H9 (cell line): Measurements from ENCODE around the gene C20orf202. TPM values are rescaled to one million over a fixed set of nuclear protein-coding genes. Genes with fewer than 3 reads are reported as not detected.

Experiments
- DNase-seq: peaks from one replicate; pipeline ENCODE4 v3.0.0-alpha.2; 2017
- H2AFZ ChIP-seq: one replicate; pipeline ENCODE4 v1.6.1; 2013; ENCODE audit warnings: mild to moderate bottlenecking, low read length, control low read depth, moderate library complexity
- H2AK5ac ChIP-seq: 2 replicates; pipeline ENCODE4 v1.6.1; 2013; ENCODE audit warnings: low read length, control low read depth, mixed read lengths; ENCODE audit not compliant: insufficient read length
- H2BK120ac ChIP-seq: one replicate; pipeline ENCODE4 v1.6.1; 2013; ENCODE audit warnings: low read depth, mild to moderate bottlenecking, low read length, control low read depth, inconsistent platforms; ENCODE audit not compliant: poor library complexity, severe bottlenecking
- H2BK12ac ChIP-seq: 2 replicates; pipeline ENCODE4 v1.6.1; 2013; ENCODE audit warnings: low read length, control low read depth, mixed read lengths, low read depth; ENCODE audit not compliant: insufficient read length
- H2BK15ac ChIP-seq: 2 replicates; pipeline ENCODE4 v1.6.1; 2013; ENCODE audit warnings: low read depth, low read length, control low read depth
- H2BK20ac ChIP-seq: one replicate; pipeline ENCODE4 v1.6.1; 2013; ENCODE audit warnings: low read depth, mild to moderate bottlenecking, low read length, control low read depth, inconsistent platforms; ENCODE audit not compliant: poor library complexity, severe bottlenecking
- H2BK5ac ChIP-seq: 2 replicates; pipeline ENCODE4 v1.6.1; 2013; ENCODE audit warnings: low read length, control low read depth, mixed read lengths; ENCODE audit not compliant: insufficient read length
- H3K14ac ChIP-seq: 2 replicates; pipeline ENCODE4 v1.6.1; 2013; ENCODE audit warnings: low read length, control low read depth; ENCODE audit not compliant: insufficient read depth
- H3K18ac ChIP-seq: 2 replicates; pipeline ENCODE4 v1.6.1; 2013; ENCODE audit warnings: low read depth, mild to moderate bottlenecking, mixed read lengths, low read length, control low read depth; ENCODE audit not compliant: insufficient read length
- H3K23ac ChIP-seq: 2 replicates; pipeline ENCODE4 v1.6.1; 2013; ENCODE audit warnings: low read length, control low read depth, mixed read lengths, low read depth; ENCODE audit not compliant: insufficient read length
- H3K23me2 ChIP-seq: 2 replicates; pipeline ENCODE4 v1.6.1; 2013; ENCODE audit warnings: low read depth, mild to moderate bottlenecking, mixed read lengths, low read length, control low read depth; ENCODE audit not compliant: insufficient read length, poor library complexity, severe bottlenecking
- H3K27ac ChIP-seq: 2 replicates; pipeline ENCODE4 v1.5.1; 2013; ENCODE audit warnings: low read length, control low read depth, mixed read lengths, low read depth; ENCODE audit not compliant: insufficient read length
- H3K27me3 ChIP-seq: 2 replicates; pipeline ENCODE4 v1.6.1; 2013; ENCODE audit warnings: low read length, control low read depth, inconsistent platforms; ENCODE audit not compliant: insufficient read depth
- H3K4ac ChIP-seq: 2 replicates; pipeline ENCODE4 v1.6.1; 2013; ENCODE audit warnings: low read depth, mild to moderate bottlenecking, control low read depth, inconsistent platforms, low read length, moderate library complexity
- H3K4me1 ChIP-seq: 2 replicates; pipeline ENCODE4 v1.6.1; 2013; ENCODE audit warnings: low read length, control low read depth, inconsistent platforms; ENCODE audit not compliant: insufficient read depth
- H3K4me2 ChIP-seq: 2 replicates; pipeline ENCODE4 v1.6.1; 2013; ENCODE audit warnings: low read length, control low read depth, mixed read lengths; ENCODE audit not compliant: insufficient read length, insufficient read depth
- H3K56ac ChIP-seq: 2 replicates; pipeline ENCODE4 v1.6.1; 2013; ENCODE audit warnings: low read depth, mild to moderate bottlenecking, mixed read lengths, low read length, control low read depth; ENCODE audit not compliant: insufficient read length
- H3K79me1 ChIP-seq: 2 replicates; pipeline ENCODE4 v1.6.1; 2013; ENCODE audit warnings: low read depth, mild to moderate bottlenecking, moderate library complexity, low read length, control low read depth, inconsistent platforms; ENCODE audit not compliant: insufficient read depth, poor library complexity, severe bottlenecking
- H3K79me2 ChIP-seq: 2 replicates; pipeline ENCODE4 v1.6.1; 2013; ENCODE audit warnings: low read length, control low read depth, inconsistent platforms; ENCODE audit not compliant: insufficient read depth
- H3K9ac ChIP-seq: 2 replicates; pipeline ENCODE4 v1.6.1; 2013; ENCODE audit warnings: low read length, control low read depth, mixed read lengths; ENCODE audit not compliant: insufficient read length; ENCODE audit errors: extremely low read depth
- H3K9me3 ChIP-seq: one replicate; pipeline ENCODE4 v1.6.1; 2013; ENCODE audit warnings: low read depth, low read length, inconsistent platforms; ENCODE audit not compliant: control insufficient read depth
- H3T11ph ChIP-seq: one replicate; pipeline ENCODE4 v1.6.1; 2013; ENCODE audit warnings: mild to moderate bottlenecking, low read length, control low read depth, inconsistent platforms
- H4K20me1 ChIP-seq: one replicate; pipeline ENCODE4 v1.6.1; 2013; ENCODE audit not compliant: control insufficient read depth, insufficient read length, insufficient read depth
- H4K5ac ChIP-seq: 2 replicates; pipeline ENCODE4 v1.6.1; 2013; ENCODE audit warnings: low read depth, mild to moderate bottlenecking, mixed read lengths, low read length, control low read depth; ENCODE audit not compliant: insufficient read length
- H4K8ac ChIP-seq: replicated peaks from 2 replicates; pipeline ENCODE4 v1.6.1; 2013; ENCODE audit warnings: low read length, control low read depth, mixed read lengths, low read depth; ENCODE audit not compliant: insufficient read length
- H4K91ac ChIP-seq: 2 replicates; pipeline ENCODE4 v1.6.1; 2013; ENCODE audit warnings: low read depth, mild to moderate bottlenecking, moderate library complexity, mixed read lengths, low read length, control low read depth; ENCODE audit not compliant: insufficient read length
- H3K27ac Mint-ChIP-seq, 3 experiments: 2 replicates in 2 of 3; 3 replicates in 1 of 3; pipeline ENCODE4 v1.8.0; 2020 to 2021; ENCODE audit warnings: mixed read lengths in 3 of 3, mild to moderate bottlenecking in 1 of 3, moderate library complexity in 1 of 3
- H3K27me3 Mint-ChIP-seq: 2 replicates; pipeline ENCODE4 v1.8.0; 2021; ENCODE audit warnings: low read depth, mild to moderate bottlenecking, moderate library complexity, mixed read lengths
- H3K36me3 Mint-ChIP-seq, 3 experiments: 2 replicates in 2 of 3; 3 replicates in 1 of 3; pipeline ENCODE4 v1.8.0; 2020 to 2021; ENCODE audit warnings: low read depth in 3 of 3, mixed read lengths in 3 of 3; ENCODE audit not compliant: insufficient read depth in 1 of 3
- H3K4me1 Mint-ChIP-seq, 2 experiments: 2 replicates each; pipeline ENCODE4 v1.8.0; 2020; ENCODE audit warnings: mixed read lengths in 2 of 2
- H3K4me3 Mint-ChIP-seq, 2 experiments: 2 replicates in 1 of 2; 3 replicates in 1 of 2; pipeline ENCODE4 v1.8.0; 2020 to 2021; ENCODE audit warnings: mild to moderate bottlenecking in 2 of 2, mixed read lengths in 2 of 2, moderate library complexity in 1 of 2
- H3K9me3 Mint-ChIP-seq, 2 experiments: 2 replicates in 1 of 2; 3 replicates in 1 of 2; pipeline ENCODE4 v1.8.0; 2020; ENCODE audit warnings: mild to moderate bottlenecking in 2 of 2, mixed read lengths in 2 of 2, moderate library complexity in 1 of 2
- CTCF ChIP-seq: fragments of 200-600 bp; sonication (generic); conservative IDR thresholded peaks from 3 replicates; pipeline ENCODE4 v1.8.0; 2021; ENCODE audit warnings: antibody characterized with exemption, mild to moderate bottlenecking
- WGBS: extraction: QIAGEN DNeasy Blood & Tissue Kit; methylation state at CpG from one replicate; pipeline ENCODE4 v1.1.7; 2013; ENCODE audit warnings: missing lambda C conversion rate, low lambda C conversion rate, mixed read lengths; ENCODE audit not compliant: insufficient read length; ENCODE audit errors: extremely low coverage; 5-methylcytosine and 5-hydroxymethylcytosine counted together
- total RNA-seq: library from RNA; stranded (reverse); gene quantifications from 2 replicates; pipeline ENCODE4 v1.2.1, GENCODE V29; 2021

The C20orf202 gene
- total RNA-seq, 1 experiment from 2014 or later: 0.13 TPM

- H3K4me1 Mint-ChIP-seq: peaks cover 7 to 14% of the 10 kb centered on the region in 2 experiments
- H3K56ac ChIP-seq: no peak overlapping the region
Measured at GRCh38 chr20:1178623-1179022, 24.6 kb upstream of the C20orf202 start.

More at GRCh38 chr20:1178623-1179022, 24.6 kb upstream of the C20orf202 start:
- no peak overlapping the region for H3K14ac ChIP-seq
- H3K27ac Mint-ChIP-seq: no peak overlapping the region
- H3K18ac ChIP-seq: no peak overlapping the region
- no peak overlapping the region for H2AFZ ChIP-seq
- no peak overlapping the region for H3K4me2 ChIP-seq
- H2BK120ac ChIP-seq: no peak overlapping the region
- H4K91ac ChIP-seq: no peak overlapping the region
- H4K8ac ChIP-seq: no peak overlapping the region
- H3K27ac ChIP-seq: no peak overlapping the region
- no CpG with 5 or more reads among the region's 3 CpGs for WGBS
- DNase-seq: no peak
- H4K20me1 ChIP-seq: no peaks in the 10 kb centered on the region
- 0 out of 2 replicates have a peak, but pooled peaks cover 3% of the 10 kb centered on the region for H3K4me1 ChIP-seq
- H3T11ph ChIP-seq: no peak overlapping the region
- H3K4me3 Mint-ChIP-seq: no peak overlapping the region
- no peak for TF ChIP-seq CTCF
- no peak overlapping the region for H3K23ac ChIP-seq
- no peak overlapping the region for H4K5ac ChIP-seq
- H3K4ac ChIP-seq: no peak overlapping the region
- peaks cover 1 to 15% (median 4%) of the 10 kb centered on the region in 3 experiments; a peak in 5 of 7 replicates for H3K36me3 Mint-ChIP-seq
- no peak overlapping the region for H2BK15ac ChIP-seq
- H2BK5ac ChIP-seq: no peak overlapping the region
- H3K27me3 Mint-ChIP-seq: peaks cover 24% of the 10 kb centered on the region
- H3K9me3 ChIP-seq: no peaks in the 10 kb centered on the region
- no peak overlapping the region for H2BK12ac ChIP-seq
- no peaks in the 10 kb centered on the region for H3K9me3 Mint-ChIP-seq
- H2BK20ac ChIP-seq: no peak overlapping the region
- H3K9ac ChIP-seq: no peak overlapping the region
- no peaks in the 10 kb centered on the region for H3K79me2 ChIP-seq
- H3K27me3 ChIP-seq: peaks cover 4% of the 10 kb centered on the region; the same call in 1 of the 2 replicates
- H3K79me1 ChIP-seq: no peaks in the 10 kb centered on the region
- no peak overlapping the region for H2AK5ac ChIP-seq
- no peaks in the 10 kb centered on the region for H3K23me2 ChIP-seq
